Globus pallidus (tissue), 1 donor: ENCODE measurements around the gene TMEM150C.
"Not testable (repeated sequence)": the region's sequence is repeated elsewhere in the genome, so short reads cannot be mapped to it uniquely, and the experiment has no call there.

Experiments
- DNase-seq: peaks from one replicate; pipeline ENCODE4 v3.0.0-alpha.2; 2015; ENCODE audit warnings: low spot score

TMEM150C gene

GRCh38 chr4:82515705-82516104, 46.1 kb downstream of the TMEM150C start:
- DNase-seq, result peak; percentile 95

DNA sequence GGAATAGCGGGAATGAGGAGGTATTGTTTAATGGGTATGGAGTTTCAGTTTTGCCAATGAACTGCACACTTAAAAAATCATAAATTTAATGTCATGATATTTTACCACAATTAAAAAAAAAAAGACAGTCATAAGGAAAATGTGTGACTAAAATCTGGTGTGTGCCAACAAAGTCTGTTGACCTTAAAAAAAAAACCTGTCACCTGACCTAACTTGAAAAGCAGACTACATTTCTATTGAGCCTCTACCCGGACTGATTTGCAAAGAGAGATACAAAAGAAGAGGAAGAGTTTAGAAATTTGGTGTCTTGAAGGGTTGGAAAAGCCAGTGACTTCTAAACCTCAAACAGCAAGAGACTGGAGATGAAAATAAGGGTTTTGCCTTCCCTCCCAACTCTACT, 48.4 kb downstream of the TMEM150C start:
- DNase-seq, result no peak

- DNase-seq, result no peak
These were observed 51.6 kb downstream of the TMEM150C start for GRCh38 chr4:82510216-82510615.

DNA sequence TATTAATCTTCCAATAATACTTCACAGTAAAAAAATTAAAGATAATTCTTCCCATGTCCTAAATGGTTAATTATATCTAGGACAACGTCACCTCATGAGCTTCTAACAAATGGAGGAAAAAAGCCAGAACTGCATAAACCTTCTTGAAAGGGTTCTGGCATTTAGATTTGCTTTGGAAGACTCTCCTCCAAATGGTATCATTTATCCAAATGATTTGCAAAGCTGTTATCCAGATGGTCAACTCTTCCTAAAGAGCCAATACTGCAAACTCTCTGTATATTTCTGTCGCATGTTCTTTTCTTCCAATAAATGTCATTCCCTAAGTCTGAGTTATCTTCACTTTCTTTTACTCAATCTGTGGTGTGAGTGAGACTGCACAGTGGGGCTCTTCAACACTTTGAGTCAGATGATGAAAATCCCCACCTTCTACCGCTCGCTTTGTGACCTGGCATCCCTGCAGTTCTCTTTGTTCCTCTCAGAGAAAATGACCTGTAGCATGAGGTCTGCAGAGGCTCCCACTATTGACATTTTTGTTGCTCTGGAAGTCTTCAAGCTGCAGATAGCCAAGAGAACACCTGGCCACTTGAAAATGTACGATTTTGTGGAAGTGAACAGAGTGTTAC, 52.9 kb downstream of the TMEM150C start:
- DNase-seq, result no peak

DNA sequence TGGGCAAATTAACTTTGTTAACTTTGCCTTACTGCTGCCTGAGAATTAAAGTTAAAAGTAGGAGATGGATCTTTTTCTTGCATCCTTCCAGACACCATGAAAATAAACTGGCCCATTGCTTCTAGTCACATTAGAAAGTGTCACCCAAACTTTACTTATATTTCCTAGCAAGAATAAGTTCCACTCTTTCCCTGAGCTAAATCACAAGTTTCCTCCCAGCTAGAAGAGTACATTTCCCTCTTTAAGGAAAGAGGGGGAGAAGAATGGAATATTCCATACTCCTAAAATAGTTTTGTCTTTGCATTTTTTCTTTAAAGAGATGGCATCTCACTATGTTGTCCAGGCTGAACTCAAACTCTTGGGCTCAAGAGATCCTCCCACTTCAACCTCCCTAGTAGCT, 53.8 kb downstream of the TMEM150C start:
- no peak for DNase-seq

- no peak for DNase-seq
These were observed 60.7 kb downstream of the TMEM150C start for GRCh38 chr4:82501154-82501442.

DNA sequence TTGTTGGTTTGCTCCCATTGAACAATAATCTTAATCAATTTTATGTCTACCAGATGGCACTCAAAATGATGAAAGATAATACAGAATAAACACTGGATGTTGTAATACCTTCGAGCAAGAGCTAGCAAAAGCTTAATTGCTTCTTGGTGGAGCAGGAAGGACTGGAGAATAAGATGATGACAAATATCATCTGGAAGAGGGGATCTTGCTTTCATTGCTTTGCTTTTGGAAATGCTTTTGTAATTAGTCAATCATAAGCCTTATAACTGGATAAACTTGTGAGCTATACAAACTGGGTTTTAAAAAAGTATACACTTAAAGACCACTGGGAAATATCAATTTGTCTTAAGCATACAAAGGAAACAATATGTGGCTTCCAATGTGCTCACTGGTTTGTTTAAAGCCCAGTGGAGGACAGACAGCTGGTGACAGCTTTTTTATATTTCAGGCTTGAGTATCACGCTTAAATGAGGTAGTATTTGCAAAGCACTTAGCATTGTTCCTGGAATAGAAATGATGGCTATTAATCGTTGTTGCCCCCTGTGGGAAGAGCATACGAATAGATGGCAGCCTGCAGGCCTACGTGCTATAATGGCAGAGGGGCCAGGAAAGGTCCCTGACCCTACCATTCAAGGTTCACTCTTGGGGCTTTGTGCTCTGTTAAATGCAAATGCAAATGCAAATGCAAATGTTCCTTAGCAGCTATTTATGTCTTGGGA, 61.2 kb downstream of the TMEM150C start:
- no peak for DNase-seq

- no peak for DNase-seq
These were observed 61.9 kb downstream of the TMEM150C start for GRCh38 chr4:82499738-82500434.

- no peak for DNase-seq
These were observed 65.4 kb downstream of the TMEM150C start for GRCh38 chr4:82496349-82496748.

DNA sequence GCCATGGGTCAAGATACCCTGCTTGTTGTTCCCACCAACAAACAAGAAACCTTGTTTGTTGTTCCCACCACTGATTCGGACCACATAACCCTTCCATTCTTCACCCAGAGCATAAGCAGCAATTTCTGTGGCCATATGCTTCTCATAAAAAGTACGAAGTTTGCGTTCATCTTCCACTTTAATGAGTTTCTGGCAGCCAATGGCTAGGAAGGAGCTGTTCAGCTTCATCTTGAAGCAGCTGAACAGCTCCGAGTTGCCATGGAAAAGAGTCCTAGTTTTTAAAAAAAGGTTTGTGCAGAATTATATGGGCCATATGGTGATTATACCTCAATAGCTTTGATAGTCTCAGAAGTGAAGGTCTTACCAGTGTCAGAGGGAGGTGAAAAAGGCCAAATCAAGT, 66.1 kb downstream of the TMEM150C start:
- DNase-seq, result no peak

GRCh38 chr4:82493721-82494425, 67.9 kb downstream of the TMEM150C start:
- DNase-seq, result no peak

DNA sequence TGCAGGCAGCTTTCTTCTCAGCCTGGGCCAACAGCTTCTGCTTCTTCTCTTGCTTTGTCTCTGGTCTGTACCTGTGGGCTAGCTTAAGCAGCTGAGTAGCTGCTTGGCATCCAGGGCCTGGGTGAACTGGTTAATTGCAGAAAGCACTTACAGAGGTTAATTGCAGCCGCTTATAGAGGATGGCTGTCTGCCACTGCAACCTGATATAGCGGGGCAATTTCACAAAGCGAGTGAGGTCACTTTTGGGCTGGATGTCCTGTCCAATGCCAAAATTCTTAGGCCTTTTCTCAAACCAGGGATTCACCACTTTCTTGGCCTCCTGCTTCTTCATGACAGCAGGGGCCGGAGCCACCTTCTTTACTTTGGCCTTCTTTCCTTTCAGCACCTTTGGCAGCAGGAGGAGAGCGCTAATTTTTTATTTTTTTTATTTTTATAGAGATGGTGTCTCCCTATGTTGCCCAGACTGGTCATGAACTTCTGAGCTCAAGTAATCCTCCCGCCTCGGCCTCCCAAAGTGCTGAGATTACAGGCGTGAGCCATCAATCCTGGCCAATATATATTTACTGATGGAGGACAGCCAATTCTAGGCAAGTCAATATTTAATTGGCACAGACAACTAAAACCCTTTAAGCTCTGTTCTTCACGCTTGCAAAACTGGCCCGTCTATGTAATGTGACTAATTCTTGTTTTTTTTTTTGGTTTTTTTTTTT, 70.4 kb downstream of the TMEM150C start:
- no peak for DNase-seq

- DNase-seq, result no peak
These were observed 71.8 kb downstream of the TMEM150C start for GRCh38 chr4:82489987-82490386.

GRCh38 chr4:82489076-82489475, 72.7 kb downstream of the TMEM150C start:
- no peak for DNase-seq

- no peak for DNase-seq
These were observed 76.6 kb downstream of the TMEM150C start for GRCh38 chr4:82484996-82485783.

DNA sequence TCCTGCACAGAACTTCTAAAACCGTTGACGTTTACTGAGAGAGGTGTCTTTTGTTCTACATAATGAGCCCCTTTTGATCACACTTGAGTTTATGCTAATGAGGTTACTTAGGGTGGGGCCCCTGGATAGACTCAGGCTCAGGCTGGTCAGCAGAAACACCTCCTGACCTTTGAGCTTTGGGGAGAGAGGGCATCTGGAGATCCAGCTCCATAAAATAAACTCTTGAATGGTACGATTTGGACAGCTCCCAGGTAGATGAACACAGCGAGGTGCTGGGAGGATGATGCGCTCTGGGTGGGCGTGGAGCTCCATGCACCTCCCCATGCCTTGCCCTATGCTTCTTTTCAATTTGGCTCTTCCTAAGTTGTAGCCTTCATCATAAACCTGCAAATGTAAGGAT, 79.4 kb downstream of the TMEM150C start:
- no peak for DNase-seq

DNA sequence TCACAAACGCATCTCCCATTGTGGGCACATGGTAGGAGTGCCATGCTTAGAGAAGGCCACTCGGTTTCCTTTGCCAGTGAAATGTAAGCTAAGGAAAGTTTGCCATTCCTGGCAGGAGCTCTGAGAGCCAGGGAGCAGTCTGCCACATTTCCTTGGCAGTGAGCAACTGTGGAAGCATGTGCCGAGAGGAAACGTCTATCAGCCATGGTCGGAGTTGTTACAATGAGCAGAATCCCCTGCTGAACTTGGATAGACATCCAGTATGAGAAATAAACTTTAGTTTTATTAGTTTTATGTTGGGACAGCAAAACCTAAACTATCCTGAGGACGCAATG, 80.3 kb downstream of the TMEM150C start:
- no peak for DNase-seq

DNA sequence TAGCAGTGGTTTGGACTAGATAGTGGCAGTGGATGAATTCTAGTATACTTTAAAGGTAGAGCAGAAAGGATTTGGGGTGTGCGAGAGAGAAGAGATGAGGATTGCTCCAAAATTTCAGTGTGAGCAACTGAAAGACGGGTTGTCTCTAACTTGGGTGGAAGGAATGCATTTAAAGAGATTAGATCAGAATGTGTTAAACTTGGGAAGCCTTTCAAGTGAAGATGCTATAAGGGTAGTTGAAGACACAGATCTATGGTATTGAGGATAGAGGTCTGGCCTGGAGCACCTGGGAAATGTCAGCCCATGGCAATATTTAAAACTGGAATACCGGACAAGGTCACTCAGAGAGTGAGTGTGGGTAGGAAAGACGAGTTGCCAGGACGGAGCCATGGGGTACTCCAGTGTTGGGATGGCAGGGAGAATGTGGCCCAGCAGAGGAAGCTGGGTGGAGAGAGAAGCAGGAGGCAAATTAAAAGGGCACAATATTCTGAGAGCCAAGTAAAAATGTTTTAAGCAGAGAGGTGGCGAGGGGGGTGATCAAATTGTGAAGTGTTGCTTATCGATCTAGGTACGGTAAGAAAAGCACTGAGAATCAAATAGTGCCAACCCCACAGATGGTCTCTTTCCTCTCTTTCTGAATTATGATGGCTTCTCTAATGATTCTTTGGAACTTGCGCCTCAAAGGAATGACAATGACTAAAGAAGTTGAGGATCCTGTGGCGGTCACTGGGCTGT, 80.8 kb downstream of the TMEM150C start:
- no peak for DNase-seq

- DNase-seq, result no peak
These were observed 82.2 kb downstream of the TMEM150C start for GRCh38 chr4:82479562-82479961.

DNA sequence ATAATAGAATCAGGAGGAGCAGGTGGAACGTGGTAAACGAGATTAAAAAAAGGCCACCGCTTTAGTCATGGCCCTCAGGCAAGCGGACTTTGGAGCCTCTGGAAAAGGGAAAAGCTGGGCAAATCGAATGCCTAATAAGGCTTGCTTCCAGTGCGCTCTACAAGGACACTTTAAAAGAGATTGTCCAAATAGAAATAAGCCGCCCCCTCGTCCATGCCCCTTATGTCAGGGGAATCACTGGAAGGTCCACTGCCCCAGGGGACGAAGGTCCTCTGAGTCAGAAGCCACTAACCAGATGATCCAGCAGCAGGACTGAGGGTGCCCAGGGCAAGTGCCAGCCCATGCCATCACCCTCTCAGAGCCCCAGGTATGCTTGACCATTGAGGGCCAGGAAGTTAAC, 84.3 kb downstream of the TMEM150C start:
- not testable (repeated sequence) for DNase-seq

DNA sequence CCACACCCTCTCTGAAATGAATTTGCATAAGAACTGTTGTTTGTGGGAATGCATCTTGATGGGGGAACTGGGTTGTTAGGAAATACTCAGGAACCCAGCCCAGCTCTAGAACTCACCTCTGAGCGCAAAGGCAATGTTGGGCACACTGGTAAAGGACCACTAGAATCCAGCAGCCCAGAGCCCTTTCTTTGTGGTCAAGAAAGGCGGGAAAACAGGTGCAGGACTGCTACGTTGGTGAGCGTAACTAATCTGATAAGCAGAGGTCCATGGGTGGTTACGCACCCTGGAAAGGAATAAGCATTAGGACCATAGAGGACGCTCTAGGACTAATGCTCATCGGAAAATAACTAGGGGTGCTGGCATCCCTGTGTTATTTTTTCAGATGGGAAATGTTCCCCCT, 85.9 kb downstream of the TMEM150C start:
- not testable (repeated sequence) for DNase-seq
